Activated CD4-positive, CD25-positive, alpha-beta regulatory T cell treated with anti-CD3 and anti-CD28 coated beads, Interleukin-2, amount 50 U/mL, for 72 hours (primary cell): ENCODE measurements around the gene C3orf20.

Source experiments
- DNase-seq: peaks from one replicate; pipeline ENCODE4 v3.0.0; 2021

Gene C3orf20

GRCh38 chr3:14761866-14762265 is 86.9 kb downstream of the C3orf20 start:
- DNase-seq = no peak

DNA sequence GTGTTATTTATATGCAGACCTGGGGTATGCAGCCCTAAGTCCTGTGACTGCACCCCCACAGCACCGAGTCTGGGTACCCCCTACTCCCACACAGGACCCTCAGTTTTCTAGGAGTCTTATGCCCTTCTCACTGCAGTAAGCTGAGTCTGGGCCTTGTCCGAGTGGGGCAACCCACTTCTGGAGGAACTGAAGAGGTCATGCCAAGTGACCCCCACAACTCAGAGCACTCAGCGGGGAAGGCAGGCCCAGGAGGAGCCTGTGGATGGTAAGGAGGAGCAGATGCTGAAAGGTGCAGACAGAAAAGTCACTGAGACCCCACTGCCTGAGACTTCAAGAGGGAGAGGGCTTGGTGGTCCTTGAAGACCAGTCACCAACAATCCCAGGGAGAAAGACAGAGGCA is 87.8 kb downstream of the C3orf20 start:
- no peak for DNase-seq

DNA sequence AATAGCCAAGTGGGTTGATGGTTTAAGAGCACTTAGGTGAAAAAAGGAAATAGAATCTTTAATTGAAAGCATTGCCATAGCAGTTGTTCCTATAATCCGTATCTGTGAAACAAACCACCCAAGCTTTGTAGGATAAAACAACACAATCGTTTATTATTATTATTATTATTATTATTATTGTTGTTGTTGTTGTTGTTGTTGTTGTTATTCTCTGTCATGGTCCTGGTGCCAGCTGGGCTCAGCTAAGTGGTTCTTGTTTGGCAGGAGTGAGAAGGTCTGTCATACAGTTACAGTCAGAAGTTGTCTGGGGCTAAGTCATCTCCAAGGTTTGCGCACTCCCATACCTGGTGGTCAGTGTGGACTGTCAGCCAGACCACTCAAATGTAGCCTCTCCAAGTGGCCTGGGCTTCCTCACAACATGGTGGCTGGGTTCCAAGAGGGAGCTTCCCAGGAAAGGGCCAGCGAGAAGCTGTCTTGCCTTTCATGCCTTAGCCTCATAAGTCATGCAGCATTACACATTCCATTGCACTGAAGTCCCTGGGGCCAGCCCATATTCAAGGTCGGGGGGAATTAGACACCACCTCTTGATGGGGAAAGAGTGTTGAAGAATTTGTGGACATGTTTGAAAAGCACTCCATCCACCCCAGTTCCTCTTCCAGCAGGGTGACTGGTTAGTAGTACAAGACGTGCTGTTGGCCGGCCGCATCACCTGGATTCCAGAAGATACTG is 89.6 kb downstream of the C3orf20 start:
- DNase-seq = no peak

GRCh38 chr3:14765060-14765400 is 90.1 kb downstream of the C3orf20 start:
- no peak for DNase-seq

GRCh38 chr3:14765576-14766427 is 90.9 kb downstream of the C3orf20 start:
- DNase-seq = no peak

DNA sequence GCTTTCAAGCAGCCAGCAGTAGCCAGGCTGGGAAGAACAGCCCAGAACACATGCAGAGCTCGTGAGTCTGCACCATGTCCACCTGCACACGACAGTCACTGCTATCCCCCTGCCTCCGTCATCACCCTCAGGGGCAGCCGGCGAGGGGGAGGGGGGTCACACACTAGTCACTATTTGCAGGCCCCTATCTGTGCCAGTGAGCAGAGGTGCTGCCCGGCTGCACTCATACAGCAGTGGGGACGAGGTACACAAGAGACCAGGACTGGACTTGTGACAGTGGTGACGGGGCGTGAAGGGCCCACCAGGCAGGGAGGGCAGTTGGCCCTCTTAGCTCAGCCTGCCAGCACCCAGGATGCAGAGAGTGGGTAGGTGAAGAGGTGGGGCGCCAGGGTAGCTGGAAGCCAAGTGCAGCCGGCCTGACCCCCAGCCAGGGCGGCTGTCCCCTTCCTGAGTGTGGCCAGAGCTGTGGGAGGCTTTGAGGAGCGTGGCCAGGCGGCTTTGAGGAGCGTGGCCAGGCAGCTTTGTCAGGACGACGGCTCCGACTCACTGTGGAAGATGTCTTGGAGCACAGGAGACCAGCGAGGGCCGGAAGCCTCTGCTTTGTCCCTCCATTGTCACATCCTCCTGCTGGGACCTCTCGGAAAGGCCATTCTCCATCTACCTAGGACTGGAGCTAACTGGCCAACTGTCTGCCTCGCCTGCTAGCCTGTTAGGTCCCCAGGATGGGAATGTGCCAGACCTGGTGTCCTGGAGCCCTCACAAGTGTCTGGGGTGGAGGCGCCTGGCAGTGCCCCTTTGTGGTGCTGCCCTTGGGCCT is 91.7 kb downstream of the C3orf20 start:
- no peak for DNase-seq

DNA sequence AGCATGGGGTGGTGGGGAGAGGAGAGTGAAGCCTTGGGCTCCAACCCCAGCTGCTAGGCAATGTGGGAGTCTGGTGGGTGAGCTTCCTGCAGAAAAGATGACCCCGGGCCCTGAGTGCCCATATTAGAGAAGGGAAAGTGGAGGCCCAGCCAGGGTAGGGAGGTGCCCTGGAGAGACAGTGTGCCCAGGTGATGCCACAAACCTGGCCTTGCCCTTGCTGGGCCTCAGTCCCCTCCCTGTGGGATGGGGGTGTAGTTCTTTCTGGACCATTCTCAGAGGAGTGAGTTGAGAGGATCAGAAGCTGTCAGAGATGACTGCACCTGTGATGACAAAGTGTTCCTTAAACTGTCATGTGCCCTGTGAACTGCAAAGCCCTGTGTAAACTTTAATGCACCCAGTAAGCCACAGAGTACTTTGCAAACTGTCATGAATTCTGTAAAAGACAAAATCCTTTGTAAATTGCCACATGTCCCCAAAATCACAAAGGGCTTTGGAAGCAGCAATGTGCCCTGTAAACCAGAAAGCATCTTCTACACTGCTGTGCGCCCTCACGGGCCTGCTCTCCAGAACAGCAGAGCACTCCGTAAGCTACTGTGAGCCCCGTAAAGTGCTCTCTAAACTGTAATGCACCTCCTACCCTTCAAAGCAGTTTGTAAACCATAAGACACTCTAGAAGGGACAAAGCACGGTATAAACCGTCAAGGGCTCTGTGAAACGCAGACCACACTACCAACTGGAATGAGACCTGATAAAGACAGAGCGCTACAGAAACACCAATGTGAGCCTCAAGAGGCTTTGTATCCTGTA is 92.5 kb downstream of the C3orf20 start:
- DNase-seq = no peak

GRCh38 chr3:14768182-14768790 is 93.3 kb downstream of the C3orf20 start:
- DNase-seq = no peak

- no peak for DNase-seq
These were observed 93.9 kb downstream of the C3orf20 start for GRCh38 chr3:14768881-14769280.

- no peak for DNase-seq
These were observed 94.8 kb downstream of the C3orf20 start for GRCh38 chr3:14769544-14770325.

DNA sequence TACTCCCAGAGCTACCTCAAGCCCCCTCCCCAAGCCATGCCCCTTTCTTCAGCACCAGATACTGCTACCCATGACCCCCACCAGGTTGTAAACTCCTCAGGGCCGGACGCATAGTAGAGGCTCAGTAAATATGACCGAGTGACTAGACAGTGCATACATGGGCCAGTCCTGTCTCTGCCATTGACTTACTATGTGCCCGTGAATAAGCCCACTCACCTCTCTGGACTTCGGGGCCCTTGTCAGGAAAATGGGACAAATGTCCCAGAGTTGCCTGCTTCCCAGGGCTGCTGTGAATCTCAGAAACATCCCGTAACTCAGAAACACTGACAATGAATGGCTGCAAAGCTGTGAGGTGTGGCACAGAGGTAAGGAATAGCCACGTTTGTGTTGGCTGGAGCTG is 95.7 kb downstream of the C3orf20 start:
- DNase-seq = no peak

- no peak for DNase-seq
These were observed 96.9 kb downstream of the C3orf20 start for GRCh38 chr3:14771593-14772497.

- DNase-seq = no peak
These were observed 97.7 kb downstream of the C3orf20 start for GRCh38 chr3:14772533-14773138.

DNA sequence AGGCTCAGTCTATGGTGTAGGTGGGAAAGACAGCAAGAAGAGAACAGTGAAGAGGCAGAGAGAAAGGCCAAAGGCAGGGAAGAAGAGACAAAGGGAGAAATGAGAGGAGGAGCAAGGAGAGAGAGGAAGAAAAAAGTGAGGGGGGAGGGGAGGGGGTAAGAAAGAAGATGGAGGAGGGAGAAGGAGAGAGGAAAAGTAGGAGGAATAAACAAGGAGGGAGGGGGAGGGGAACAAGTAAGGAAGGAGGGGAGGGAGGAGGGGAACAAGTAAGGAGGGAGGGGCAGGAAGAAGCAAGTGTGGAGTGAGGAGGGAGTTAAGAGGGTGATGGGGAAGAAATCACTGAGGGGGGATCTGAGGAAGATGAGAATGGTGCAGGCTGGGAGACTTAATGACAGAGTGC is 98.3 kb downstream of the C3orf20 start:
- no peak for DNase-seq

GRCh38 chr3:14773691-14774128 is 98.8 kb downstream of the C3orf20 start:
- no peak for DNase-seq

GRCh38 chr3:14774431-14774830 is 99.5 kb downstream of the C3orf20 start:
- DNase-seq = no peak

- no peak for DNase-seq
These were observed 100.1 kb downstream of the C3orf20 start for GRCh38 chr3:14775011-14775410.

GRCh38 chr3:14775563-14775962 is 100.6 kb downstream of the C3orf20 start:
- DNase-seq = no peak

DNA sequence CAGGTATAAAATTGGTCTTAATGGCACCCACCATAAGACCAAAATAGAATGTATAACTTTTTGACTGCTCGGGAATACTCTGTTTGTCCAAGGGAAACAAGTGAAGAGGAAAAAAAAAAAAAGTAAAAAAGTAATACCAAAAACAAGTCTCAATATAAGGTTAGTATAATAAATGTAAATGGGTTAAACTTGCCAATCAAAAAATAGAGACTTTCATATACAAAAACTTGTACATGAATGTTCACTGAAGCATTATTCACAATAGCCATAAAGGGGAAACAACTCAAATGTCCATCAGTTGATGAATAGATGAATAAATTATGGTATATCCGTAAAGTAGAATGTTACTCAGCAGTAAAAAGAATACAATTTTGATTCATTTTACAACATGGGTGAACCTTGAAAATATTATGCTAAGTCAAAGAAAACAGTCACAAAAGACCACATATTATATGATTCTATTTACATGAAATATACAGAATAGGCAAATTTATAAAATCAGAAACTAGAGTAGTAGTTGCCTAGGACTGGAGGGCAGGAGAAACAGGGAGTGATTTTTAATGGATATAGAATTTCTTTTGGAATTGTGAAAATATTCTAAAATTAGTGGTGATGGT is 104.2 kb downstream of the C3orf20 start:
- no peak for DNase-seq
